ENCODE data around the gene SF1. TPM values are rescaled to one million over a fixed set of nuclear protein-coding genes. Genes with fewer than 3 reads are reported as not detected.

The SF1 gene
- total and polyA plus RNA-seq, 2 of the 8 experiments (the other 6 are each of a cell fraction or from before 2014, with no cell fraction given): 72.7 to 353 TPM

GRCh38 chr11:64728757-64729365 lies 49.5 kb downstream of the SF1 start:
- Histone ChIP-seq H3K4ac (replicated peaks; ENCODE audit: insufficient read length, low read depth, low read length) (no peak overlapping the region), H2AFZ (ENCODE audit: low read length) (no peak overlapping the region), H4K5ac (ENCODE audit: insufficient read length, low read depth, low read length) (no peak overlapping the region), H3K79me1 (ENCODE audit: low read depth, low read length) (peaks cover 4% of the 10 kb centered on the region; the same call in 1 of the 2 replicates), H2BK12ac (ENCODE audit: low read depth, low read length) (no peak overlapping the region), H3K9me3 (ENCODE audit: insufficient read depth in 2 of 2, low read depth in 1 of 2, low read length in 1 of 2) (no peaks in the 10 kb centered on the region), H2BK5ac (ENCODE audit: low read depth, low read length) (no peak overlapping the region), H3K27me3 (replicated peaks in 1 of 4; ENCODE audit: control insufficient read depth in 3 of 4, extremely low read depth in 1 of 4, insufficient read depth in 3 of 4, low read length in 3 of 4) (no peaks in the 10 kb centered on the region; a peak in 2 of 7 replicates), H2BK120ac (replicated peaks; ENCODE audit: low read depth, low read length) (no peak overlapping the region), H4K8ac (ENCODE audit: extremely low read depth, insufficient read depth, low read length) (no peak overlapping the region), H3K56ac (replicated peaks; ENCODE audit: insufficient read length, low read depth, low read length) (no peak overlapping the region), H2AK5ac (ENCODE audit: low read depth, low read length) (no peak overlapping the region), H4K91ac (replicated peaks; ENCODE audit: insufficient read length, low read length) (peak overlapping the region; percentile 2), H3K4me1 (replicated peaks in 1 of 4; ENCODE audit: control insufficient read depth in 3 of 4, insufficient read depth in 4 of 4, low read length in 3 of 4) (peaks cover 10 to 42% (median 25%) of the 10 kb centered on the region in 4 experiments), H2BK15ac (ENCODE audit: low read length) (no peak overlapping the region; the same call in 1 of the 2 replicates), H3K14ac (ENCODE audit: insufficient read length) (no peak overlapping the region), H3K27ac (ENCODE audit: low read depth, low read length) (no peak overlapping the region), H3K23ac (ENCODE audit: insufficient read length) (no peak overlapping the region), H3K4me2 (ENCODE audit: insufficient read depth in 1 of 2, low read depth in 2 of 2, low read length in 2 of 2) (no peak overlapping the region), H3K79me2 (ENCODE audit: control insufficient read depth in 1 of 2, insufficient read depth in 2 of 2, low read length in 2 of 2) (no peaks in the 10 kb centered on the region), H3K36me3 (ENCODE audit: control insufficient read depth in 2 of 4, insufficient read depth in 4 of 4, low read length in 3 of 4) (no peaks in the 10 kb centered on the region), H3K4me3 (ENCODE audit: extremely low read depth in 1 of 4, insufficient read depth in 2 of 4, low read depth in 3 of 4, low read length in 4 of 4) (no peak overlapping the region), H3K23me2 (ENCODE audit: low read depth, low read length) (no peaks in the 10 kb centered on the region; the same call in 1 of the 2 replicates), H2BK20ac (ENCODE audit: low read length) (no peak overlapping the region), H3K18ac (ENCODE audit: extremely low read depth, low read length) (no peak overlapping the region), H4K20me1 (replicated peaks in 1 of 2; ENCODE audit: control insufficient read depth in 1 of 2, insufficient read depth in 2 of 2, low read length in 2 of 2) (no peaks in the 10 kb centered on the region), H3K9ac (replicated peaks in 1 of 4; ENCODE audit: extremely low read depth in 1 of 4, low read depth in 3 of 4, low read length in 3 of 4) (no peak overlapping the region)
- FAIRE-seq: no peak
- CTCF ChIA-PET (ENCODE audit: partially characterized antibody): interaction anchor here (0.8 kb wide), 1 partner anchor 40 kb away, joined by 3 read pairs; no protein-coding TSS in a partner anchor
- no peak for DNase-seq (ENCODE audit: low read depth in 1 of 2, low spot score in 2 of 2)
- POLR2A ChIA-PET (ENCODE audit: partially characterized antibody): interaction anchor here (2.6 to 42.9 kb wide), 2 partner anchors 11 to 37 kb away, joined by 18 to 1087 read pairs; partner anchors contain the start of genes PYGM and SF1
- TF ChIP-seq SP2 (IDR thresholded peaks at IDR 0.05; ENCODE audit: low read length): no peak
- 85% methylated on average over 11 of the region's 11 CpGs; no CpG with 5 or more reads in 1 of the 2 experiments for WGBS, 2 experiments (ENCODE audit: extremely low coverage in 1 of 2, insufficient coverage in 1 of 2, insufficient read length in 1 of 2, insufficient replicate concordance in 2 of 2, low coverage in 1 of 2, low lambda C conversion rate in 2 of 2, missing lambda C conversion rate in 1 of 2)

All from H1 (cell line).